ENCODE measurements around the gene MAP3K5.

- TF ChIP-seq, protein P1, sequence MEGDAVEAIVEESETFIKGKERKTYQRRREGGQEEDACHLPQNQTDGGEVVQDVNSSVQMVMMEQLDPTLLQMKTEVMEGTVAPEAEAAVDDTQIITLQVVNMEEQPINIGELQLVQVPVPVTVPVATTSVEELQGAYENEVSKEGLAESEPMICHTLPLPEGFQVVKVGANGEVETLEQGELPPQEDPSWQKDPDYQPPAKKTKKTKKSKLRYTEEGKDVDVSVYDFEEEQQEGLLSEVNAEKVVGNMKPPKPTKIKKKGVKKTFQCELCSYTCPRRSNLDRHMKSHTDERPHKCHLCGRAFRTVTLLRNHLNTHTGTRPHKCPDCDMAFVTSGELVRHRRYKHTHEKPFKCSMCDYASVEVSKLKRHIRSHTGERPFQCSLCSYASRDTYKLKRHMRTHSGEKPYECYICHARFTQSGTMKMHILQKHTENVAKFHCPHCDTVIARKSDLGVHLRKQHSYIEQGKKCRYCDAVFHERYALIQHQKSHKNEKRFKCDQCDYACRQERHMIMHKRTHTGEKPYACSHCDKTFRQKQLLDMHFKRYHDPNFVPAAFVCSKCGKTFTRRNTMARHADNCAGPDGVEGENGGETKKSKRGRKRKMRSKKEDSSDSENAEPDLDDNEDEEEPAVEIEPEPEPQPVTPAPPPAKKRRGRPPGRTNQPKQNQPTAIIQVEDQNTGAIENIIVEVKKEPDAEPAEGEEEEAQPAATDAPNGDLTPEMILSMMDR (IDR thresholded peaks at IDR 0.05; ENCODE audit: low read length): no peak
- no peak for TF ChIP-seq EZH2 (IDR thresholded peaks at IDR 0.05; ENCODE audit: borderline replicate concordance, low read length)
Measured at GRCh38 chr6:136751991-136752390, 40.3 kb downstream of the MAP3K5 start.

Measured in OCI-LY1 (cell line).